K562 (cell line): ENCODE measurements around the gene DAGLA. TPM values are rescaled to one million over a fixed set of nuclear protein-coding genes. Genes with fewer than 3 reads are reported as not detected.

ENCODE experiments used
- COPS2 ChIP-seq: fragments of 450-650 bp; conservative IDR thresholded peaks from 2 replicates; pipeline ENCODE4 v1.6.1; 2016; ENCODE audit warnings: mild to moderate bottlenecking, moderate library complexity
- DNMT1 ChIP-seq: fragments of 450-650 bp; IDR thresholded peaks from 2 replicates; pipeline ENCODE4 v1.6.1; 2016; ENCODE audit warnings: antibody characterized with exemption, mild to moderate bottlenecking
- HEY1 ChIP-seq: fragments of 250-450 bp; sonication (Bioruptor Pico); IDR thresholded peaks from 2 replicates; pipeline ENCODE4 v1.5.0; 2020; ENCODE audit warnings: mild to moderate bottlenecking, moderate library complexity, borderline replicate concordance
- MBD1 ChIP-seq: fragments of 250-450 bp; sonication (Bioruptor Pico); IDR thresholded peaks from 2 replicates; pipeline ENCODE4 v1.8.0; 2022; ENCODE audit warnings: inconsistent platforms
- MTA1 ChIP-seq: fragments of 450-650 bp; IDR thresholded peaks from 2 replicates; pipeline ENCODE4 v1.6.1; 2017; ENCODE audit warnings: borderline replicate concordance
- NFXL1 ChIP-seq: fragments of 450-650 bp; formaldehyde crosslinking; IDR thresholded peaks from 2 replicates; pipeline ENCODE4 v1.4.0; 2021; ENCODE audit warnings: mild to moderate bottlenecking
- PHB ChIP-seq: fragments of 250-450 bp; sonication (Bioruptor Pico); IDR thresholded peaks from 2 replicates; pipeline ENCODE4 v1.5.0; 2021
- STAT6 ChIP-seq: sonication (generic); formaldehyde crosslinking; IDR thresholded peaks from 2 replicates; pipeline ENCODE4 v1.8.1; 2023; ENCODE audit warnings: mild to moderate bottlenecking, missing genetic modification reagents
- XRCC5 ChIP-seq: fragments of 200-400 bp; formaldehyde crosslinking; IDR thresholded peaks from 2 replicates; pipeline ENCODE4 v1.6.1; 2017; ENCODE audit warnings: low read depth, mild to moderate bottlenecking, low read length
- ZNF253 ChIP-seq: fragments of 250-450 bp; sonication (Bioruptor Pico); conservative IDR thresholded peaks from 2 replicates; pipeline ENCODE4 v1.6.1; 2021; ENCODE audit warnings: mild to moderate bottlenecking
- ZNF347 ChIP-seq: fragments of 450-650 bp; formaldehyde crosslinking; IDR thresholded peaks from 2 replicates; pipeline ENCODE4 v1.4.0; 2020; ENCODE audit warnings: low read depth, mild to moderate bottlenecking, moderate library complexity
- ZNF384 ChIP-seq: IDR thresholded peaks from 2 replicates; pipeline ENCODE4 v1.6.1; 2012; ENCODE audit warnings: low read depth, low read length, improper control_type of control experiment
- ZNF644 ChIP-seq: fragments of 200-800 bp; sonication (Bioruptor generic); IDR thresholded peaks from 2 replicates; pipeline ENCODE4 v1.6.1; 2016; ENCODE audit warnings: low read depth, missing genetic modification characterization, missing compliant biosample characterization
- polyA plus RNA-seq, 8 experiments: library from polyadenylated mRNA; depleted of rRNA in 4 of 8; stranded (reverse) in 5 of 8; unstranded in 3 of 8; fragments of >200 nt; fragmentation: Nextera tagmentation in 2 of 8; fragmentation: Illumina TruSeq in 1 of 8; extraction: Ambion mirVana in 2 of 8; extraction: Trizol in 1 of 8; gene quantifications; 2 replicates each; pipeline versions ENCODE4 v1.2.1 to v1.2.3, GENCODE V29; 2011 to 2014; ENCODE audit warnings: inconsistent platforms in 1 of 8, missing spikeins in 1 of 8
- total RNA-seq, 7 experiments: library from RNA; depleted of rRNA in 6 of 7; stranded (reverse); fragments of >200 nt in 6 of 7; fragmentation: Illumina TruSeq in 2 of 7; extraction: Trizol in 2 of 7; gene quantifications; 2 replicates each; pipeline versions ENCODE4 v1.2.1 to v1.2.3, GENCODE V29; 2011 to 2021; ENCODE audit warnings: low replicate concordance in 1 of 7
- TF ChIP-seq, protein P1 (sequence below): IDR thresholded peaks from 2 replicates; pipeline ENCODE4 v1.6.1; 2012; ENCODE audit warnings: low read depth, low read length, improper control_type of control experiment, borderline replicate concordance
- TF ChIP-seq, protein P2 (sequence below): sonication (generic); formaldehyde crosslinking; IDR thresholded peaks from 2 replicates; pipeline ENCODE4 v1.8.0; 2023; ENCODE audit warnings: mild to moderate bottlenecking, missing genetic modification reagents

Gene DAGLA
- total and polyA plus RNA-seq, 9 of the 15 experiments (the other 6 are each of a cell fraction or from before 2014, with no cell fraction given): 0.03 to 0.16 (median 0.04) TPM; not detected in 4

DNA sequence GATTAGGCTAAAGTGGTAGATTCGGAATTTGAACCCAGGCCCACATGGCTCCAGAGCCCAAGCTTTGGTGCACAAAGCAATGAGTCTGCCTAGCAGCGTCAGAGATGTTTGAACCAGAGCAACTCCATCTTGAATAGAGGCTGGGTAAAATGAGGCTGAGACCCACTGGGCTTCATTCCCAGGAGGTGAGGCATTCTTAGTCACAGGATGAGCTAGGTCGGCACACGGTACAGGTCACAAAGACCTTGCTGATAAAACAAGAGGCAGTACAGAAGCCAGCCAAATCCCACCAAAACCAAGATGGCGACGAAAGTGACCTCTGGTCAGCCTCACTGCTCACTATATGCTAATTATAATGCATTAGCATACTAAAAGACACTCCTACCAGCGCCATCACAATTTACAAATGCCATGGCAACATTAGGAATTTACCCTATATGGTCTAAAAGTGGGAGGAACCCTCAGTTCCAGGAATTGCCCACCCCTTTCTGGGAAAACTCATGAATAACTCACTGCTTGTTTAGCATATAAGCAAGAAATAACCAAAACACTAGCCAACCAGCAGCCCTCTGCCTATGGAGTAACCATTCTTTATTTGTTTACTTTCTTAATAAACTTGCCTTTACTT is 40.3 kb upstream of the DAGLA start (continued):
- no peak for TF ChIP-seq STAT6 (CRISPR knock-in tag)
- no peak for TF ChIP-seq PHB (CRISPR knock-in tag)
- TF ChIP-seq, protein P1, sequence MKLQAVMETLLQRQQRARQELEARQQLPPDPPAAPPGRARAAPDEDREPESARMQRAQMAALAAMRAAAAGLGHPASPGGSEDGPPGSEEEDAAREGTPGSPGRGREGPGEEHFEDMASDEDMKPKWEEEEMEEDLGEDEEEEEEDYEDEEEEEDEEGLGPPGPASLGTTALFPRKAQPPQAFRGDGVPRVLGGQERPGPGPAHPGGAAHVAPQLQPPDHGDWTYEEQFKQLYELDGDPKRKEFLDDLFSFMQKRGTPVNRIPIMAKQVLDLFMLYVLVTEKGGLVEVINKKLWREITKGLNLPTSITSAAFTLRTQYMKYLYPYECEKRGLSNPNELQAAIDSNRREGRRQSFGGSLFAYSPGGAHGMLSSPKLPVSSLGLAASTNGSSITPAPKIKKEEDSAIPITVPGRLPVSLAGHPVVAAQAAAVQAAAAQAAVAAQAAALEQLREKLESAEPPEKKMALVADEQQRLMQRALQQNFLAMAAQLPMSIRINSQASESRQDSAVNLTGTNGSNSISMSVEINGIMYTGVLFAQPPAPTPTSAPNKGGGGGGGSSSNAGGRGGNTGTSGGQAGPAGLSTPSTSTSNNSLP: no peak
- TF ChIP-seq XRCC5: no peak
- no peak for TF ChIP-seq ZNF347 (CRISPR knock-in tag)
- TF ChIP-seq MBD1: no peak
- no peak for TF ChIP-seq NFXL1 (CRISPR knock-in tag)
- TF ChIP-seq ZNF384: no peak
- no peak for TF ChIP-seq MTA1
- TF ChIP-seq ZNF253 (CRISPR knock-in tag): no peak
- no peak for TF ChIP-seq DNMT1
- peak; percentile 78; the same call in 1 of the 2 replicates for TF ChIP-seq ZNF644 (tag)
- TF ChIP-seq COPS2: no peak
- TF ChIP-seq, protein P2, sequence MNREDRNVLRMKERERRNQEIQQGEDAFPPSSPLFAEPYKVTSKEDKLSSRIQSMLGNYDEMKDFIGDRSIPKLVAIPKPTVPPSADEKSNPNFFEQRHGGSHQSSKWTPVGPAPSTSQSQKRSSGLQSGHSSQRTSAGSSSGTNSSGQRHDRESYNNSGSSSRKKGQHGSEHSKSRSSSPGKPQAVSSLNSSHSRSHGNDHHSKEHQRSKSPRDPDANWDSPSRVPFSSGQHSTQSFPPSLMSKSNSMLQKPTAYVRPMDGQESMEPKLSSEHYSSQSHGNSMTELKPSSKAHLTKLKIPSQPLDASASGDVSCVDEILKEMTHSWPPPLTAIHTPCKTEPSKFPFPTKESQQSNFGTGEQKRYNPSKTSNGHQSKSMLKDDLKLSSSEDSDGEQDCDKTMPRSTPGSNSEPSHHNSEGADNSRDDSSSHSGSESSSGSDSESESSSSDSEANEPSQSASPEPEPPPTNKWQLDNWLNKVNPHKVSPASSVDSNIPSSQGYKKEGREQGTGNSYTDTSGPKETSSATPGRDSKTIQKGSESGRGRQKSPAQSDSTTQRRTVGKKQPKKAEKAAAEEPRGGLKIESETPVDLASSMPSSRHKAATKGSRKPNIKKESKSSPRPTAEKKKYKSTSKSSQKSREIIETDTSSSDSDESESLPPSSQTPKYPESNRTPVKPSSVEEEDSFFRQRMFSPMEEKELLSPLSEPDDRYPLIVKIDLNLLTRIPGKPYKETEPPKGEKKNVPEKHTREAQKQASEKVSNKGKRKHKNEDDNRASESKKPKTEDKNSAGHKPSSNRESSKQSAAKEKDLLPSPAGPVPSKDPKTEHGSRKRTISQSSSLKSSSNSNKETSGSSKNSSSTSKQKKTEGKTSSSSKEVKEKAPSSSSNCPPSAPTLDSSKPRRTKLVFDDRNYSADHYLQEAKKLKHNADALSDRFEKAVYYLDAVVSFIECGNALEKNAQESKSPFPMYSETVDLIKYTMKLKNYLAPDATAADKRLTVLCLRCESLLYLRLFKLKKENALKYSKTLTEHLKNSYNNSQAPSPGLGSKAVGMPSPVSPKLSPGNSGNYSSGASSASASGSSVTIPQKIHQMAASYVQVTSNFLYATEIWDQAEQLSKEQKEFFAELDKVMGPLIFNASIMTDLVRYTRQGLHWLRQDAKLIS (CRISPR knock-in tag): no peak
- TF ChIP-seq HEY1: no peak
